SH-SY5Y (cell line): ENCODE measurements around the gene CCSER1.

Source experiments
- GATA2 ChIP-seq: IDR thresholded peaks from 2 replicates; pipeline ENCODE4 v1.6.1; 2011; ENCODE audit warnings: mild to moderate bottlenecking, low read depth, low read length
- GATA3 ChIP-seq: IDR thresholded peaks from 2 replicates; pipeline ENCODE4 v1.6.1; 2011; ENCODE audit warnings: low read depth, mild to moderate bottlenecking, low read length, moderate library complexity

GRCh38 chr4:91212211-91212610 lies 1085.0 kb downstream of the CCSER1 start:
- no peak for TF ChIP-seq GATA3
- TF ChIP-seq GATA2: no peak
